HG03571 (cell line): ENCODE measurements around the gene TAF3.
"Not testable (repeated sequence)": the region's sequence is repeated elsewhere in the genome, so short reads cannot be mapped to it uniquely, and the experiment has no call there.

Source experiments
- ATAC-seq: cut with Tn5 transposase; IDR thresholded peaks from one replicate; pipeline ENCODE4 v1.9.1; 2021; ENCODE audit not compliant: unreplicated experiment

The TAF3 gene

GRCh38 chr10:8026349-8027259, 208.3 kb downstream of the TAF3 start:
- ATAC-seq, result no peak

- ATAC-seq, result not testable (repeated sequence)
Measured at GRCh38 chr10:8031211-8031610, 212.9 kb downstream of the TAF3 start.

DNA sequence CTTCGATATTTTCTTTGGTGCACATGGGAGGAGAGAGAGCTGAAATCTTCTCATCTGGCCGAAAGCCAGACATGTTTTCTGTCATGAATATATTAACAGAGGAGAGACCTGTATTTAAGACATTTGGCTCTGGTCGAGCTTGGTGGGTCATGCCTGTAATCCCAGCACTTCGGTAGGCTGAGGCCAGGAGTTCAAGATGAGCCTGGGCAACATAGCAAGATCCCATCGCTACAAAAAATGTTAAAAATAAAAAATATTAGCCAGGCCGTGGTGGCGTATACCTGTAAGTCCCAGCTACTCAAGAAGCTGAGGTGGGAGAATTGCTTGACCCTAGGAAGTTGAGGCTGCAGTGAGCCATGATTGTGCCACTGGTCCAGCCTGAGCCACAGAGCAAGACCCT, 214.3 kb downstream of the TAF3 start:
- no peak for ATAC-seq

DNA sequence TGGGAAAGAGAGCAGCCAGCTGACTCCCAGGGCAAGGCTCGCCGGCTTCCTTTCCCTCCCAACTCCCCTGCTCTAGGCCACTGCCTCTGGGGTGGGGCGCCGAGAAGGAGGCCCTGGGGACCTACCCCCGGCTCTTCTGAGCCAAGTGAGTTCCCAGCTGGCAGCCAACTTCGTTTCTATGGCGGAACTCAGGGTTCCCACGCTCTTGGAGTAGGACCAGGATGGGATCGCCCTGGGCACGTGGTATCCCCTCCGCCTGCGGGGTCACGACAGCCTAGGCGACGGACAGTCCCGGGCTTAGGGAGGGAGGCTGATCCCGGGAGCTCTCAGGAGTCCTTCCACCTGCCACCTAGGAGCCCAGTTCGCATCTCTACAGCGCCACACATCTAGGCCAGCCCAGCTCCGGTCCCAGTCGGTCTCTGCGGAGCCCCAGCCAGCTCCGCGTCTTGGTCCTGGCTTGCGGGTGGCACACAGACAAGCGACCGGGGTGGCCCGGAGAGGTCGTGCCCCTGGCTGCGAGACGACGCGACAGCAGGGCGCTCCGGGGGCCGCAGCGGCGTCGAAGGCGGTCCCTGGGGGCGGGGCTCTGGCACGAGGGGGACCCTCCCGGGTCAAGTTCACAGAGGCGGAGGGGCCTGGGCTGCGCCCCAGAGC, 215.6 kb downstream of the TAF3 start:
- no peak for ATAC-seq

GRCh38 chr10:8034466-8035005, 216.2 kb downstream of the TAF3 start:
- no peak for ATAC-seq

- ATAC-seq, result no peak
Measured at GRCh38 chr10:8035006-8035640, 216.8 kb downstream of the TAF3 start.

GRCh38 chr10:8035641-8036470, 217.6 kb downstream of the TAF3 start:
- ATAC-seq, result no peak

DNA sequence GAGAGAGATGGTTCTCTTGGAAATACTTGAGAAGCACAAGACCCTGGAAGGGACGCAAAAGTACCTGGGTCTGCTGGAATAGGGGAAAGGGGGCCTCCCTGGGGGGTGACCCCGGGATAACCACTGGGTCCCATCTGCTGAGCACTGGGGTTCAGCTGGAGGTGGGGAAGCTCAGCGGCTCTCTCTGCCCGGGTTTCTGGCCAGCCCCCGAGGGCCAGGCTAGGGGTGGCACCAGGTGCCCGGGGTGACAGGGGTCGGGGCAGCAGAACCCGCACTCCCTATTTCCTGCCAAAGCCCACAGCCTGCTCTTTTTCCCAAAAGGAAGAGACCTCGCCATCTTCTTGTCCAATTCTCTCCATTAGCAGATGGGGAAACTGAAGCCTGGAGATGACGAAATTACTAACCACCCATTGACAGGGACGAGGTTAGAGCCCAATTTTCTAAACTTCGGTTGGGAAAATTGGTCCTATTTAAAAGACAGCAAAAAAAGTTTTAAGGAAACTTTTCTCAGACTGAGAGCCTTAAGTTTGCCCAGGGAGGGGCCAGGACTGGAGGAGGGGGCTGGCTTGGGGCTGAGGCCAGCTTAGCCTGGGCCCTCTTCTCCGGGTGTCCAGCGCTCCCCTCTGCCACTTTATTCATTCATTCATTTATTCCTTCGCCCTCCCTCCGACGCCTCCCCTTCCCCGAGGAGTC, 218.3 kb downstream of the TAF3 start:
- no peak for ATAC-seq

GRCh38 chr10:8037199-8037801, 219.0 kb downstream of the TAF3 start:
- no peak for ATAC-seq

- no peak for ATAC-seq
Measured at GRCh38 chr10:8037941-8038894, 219.9 kb downstream of the TAF3 start.

- ATAC-seq, result no peak
Measured at GRCh38 chr10:8039321-8039881, 221.1 kb downstream of the TAF3 start.

DNA sequence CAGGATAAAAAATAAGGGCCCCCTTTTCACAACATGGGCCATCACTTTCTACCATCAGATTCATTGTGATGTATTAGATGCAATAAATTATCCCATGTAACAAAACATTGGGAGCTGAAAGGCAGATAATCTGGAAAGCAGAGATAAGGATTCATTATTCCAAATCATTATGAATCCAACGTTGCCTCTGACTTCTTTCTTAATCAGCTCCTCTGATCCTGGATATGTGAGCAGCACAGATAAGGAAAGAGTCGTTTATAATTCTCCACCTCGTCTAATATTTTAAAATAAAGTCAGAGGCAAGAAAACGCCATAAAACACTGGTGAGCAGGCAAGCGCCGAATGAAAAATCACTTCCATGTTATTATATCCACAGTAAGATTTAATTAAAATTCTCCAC, 222.3 kb downstream of the TAF3 start:
- ATAC-seq, result no peak

DNA sequence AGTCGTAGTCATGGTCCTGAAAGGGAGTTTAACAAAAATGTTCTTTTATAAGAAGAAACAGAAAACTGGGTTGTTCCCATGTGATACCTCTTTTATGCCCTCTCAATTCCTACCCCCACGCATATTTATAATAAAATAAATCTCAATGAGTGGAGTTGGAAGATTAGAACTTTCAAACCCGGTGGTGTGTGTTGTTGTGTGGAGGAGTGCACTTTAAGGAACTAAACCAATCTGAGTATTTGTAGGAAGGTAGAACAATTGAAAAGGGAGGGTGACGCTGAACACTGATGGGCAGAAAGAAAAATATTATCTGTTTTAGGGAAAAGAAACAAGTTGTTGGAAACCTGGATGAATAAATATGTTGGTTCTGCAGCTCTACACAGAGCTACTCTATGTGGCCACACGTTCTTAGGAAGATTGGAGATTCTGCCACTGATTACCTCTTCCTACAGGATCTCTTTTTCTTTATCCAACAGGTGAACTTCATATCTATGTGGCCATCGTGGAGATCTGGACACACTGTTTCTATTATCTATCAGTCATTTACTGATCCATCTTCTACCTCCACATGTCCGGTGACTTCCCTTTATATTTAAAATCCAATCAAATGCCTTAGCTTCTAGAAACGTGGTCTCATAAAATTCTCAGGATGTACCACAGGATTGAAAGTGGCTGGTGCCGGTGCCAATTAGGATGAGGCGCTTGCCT, 223.1 kb downstream of the TAF3 start:
- ATAC-seq, result no peak

- no peak for ATAC-seq
Measured at GRCh38 chr10:8041992-8042720, 223.9 kb downstream of the TAF3 start.

GRCh38 chr10:8042721-8043568, 224.6 kb downstream of the TAF3 start:
- no peak for ATAC-seq
